Measurements from ENCODE around the gene SPRY4.
"Not testable (repeated sequence)": the region's sequence is repeated elsewhere in the genome, so short reads cannot be mapped to it uniquely, and the experiment has no call there.

SPRY4 gene

GRCh38 chr5:142315096-142315900 lies 9.5 kb downstream of the SPRY4 start:
- no peak for DNase-seq (ENCODE audit: low spot score)

GRCh38 chr5:142314606-142315005 lies 10.2 kb downstream of the SPRY4 start:
- DNase-seq (ENCODE audit: low spot score), result no peak

DNA sequence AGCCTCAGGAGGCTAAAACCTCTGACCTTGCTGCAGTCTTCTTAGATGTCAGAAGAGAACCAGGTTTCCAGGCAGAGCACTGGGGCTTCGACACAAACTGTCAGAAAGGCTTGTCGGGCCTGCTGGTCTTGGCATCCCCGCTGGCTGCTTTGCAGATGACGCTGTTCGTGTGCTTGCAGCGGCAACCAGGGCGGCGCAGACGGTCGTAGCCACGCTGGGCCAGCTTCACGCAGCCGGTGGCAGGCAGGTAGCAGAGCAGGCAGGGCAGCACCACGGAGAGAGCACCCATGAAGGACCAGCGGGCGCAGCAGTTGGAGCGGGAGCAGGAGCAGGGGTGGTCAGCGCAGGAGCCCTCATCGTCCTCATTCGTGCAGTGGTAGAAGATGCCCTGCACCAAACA lies 10.7 kb downstream of the SPRY4 start:
- DNase-seq (ENCODE audit: low spot score), result no peak

- DNase-seq (ENCODE audit: low spot score), result peak; percentile 43
Observed at GRCh38 chr5:142313682-142314081, 11.1 kb downstream of the SPRY4 start.

GRCh38 chr5:142313275-142313674 lies 11.5 kb downstream of the SPRY4 start:
- no peak for DNase-seq (ENCODE audit: low spot score)

DNA sequence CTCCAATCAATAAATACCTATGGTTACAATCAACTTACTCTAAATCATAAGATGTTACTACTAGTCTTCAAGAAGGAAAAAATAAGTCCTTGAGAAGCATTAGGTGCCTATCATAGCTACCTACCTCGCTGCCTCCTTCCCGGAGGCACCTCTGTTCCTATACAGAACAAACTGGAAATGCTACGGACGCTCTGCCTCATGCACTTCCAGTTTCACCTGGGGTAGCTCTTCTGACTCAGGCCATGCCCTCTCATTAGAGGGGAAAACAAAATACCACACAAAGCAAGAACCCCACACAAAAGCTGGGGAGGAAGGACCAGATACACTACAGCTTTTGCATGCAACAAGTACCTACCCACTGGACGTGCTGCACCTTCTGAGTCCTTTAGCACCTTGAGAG lies 12.4 kb downstream of the SPRY4 start:
- no peak for DNase-seq (ENCODE audit: low spot score)

GRCh38 chr5:142311725-142312124 lies 13.1 kb downstream of the SPRY4 start:
- DNase-seq (ENCODE audit: low spot score), result no peak

- DNase-seq (ENCODE audit: low spot score), result no peak
Observed at GRCh38 chr5:142310803-142311202, 14.0 kb downstream of the SPRY4 start.

GRCh38 chr5:142309747-142310318 lies 15.0 kb downstream of the SPRY4 start:
- DNase-seq (ENCODE audit: low spot score), result no peak

DNA sequence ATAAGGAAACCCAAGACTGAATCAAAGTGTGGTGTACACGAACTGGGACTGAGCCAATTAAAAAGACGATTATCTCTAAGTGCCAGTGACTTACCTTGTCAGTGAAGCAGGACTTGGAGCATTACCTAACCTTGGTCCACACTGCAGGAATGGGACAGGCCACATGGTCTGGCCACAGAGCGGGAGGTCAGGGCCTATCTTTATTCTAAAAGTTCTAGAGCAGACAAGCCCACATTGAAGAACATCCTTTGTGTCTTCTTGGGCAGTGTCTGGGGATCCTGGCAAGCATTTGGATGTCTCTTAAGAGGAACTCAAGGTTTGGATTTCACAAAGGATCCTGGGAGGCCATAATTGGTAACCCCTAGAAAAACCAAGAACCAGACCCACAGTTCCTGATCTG lies 16.5 kb downstream of the SPRY4 start:
- DNase-seq (ENCODE audit: low spot score), result no peak

- no peak for DNase-seq (ENCODE audit: low spot score)
Observed at GRCh38 chr5:142307146-142307890, 17.5 kb downstream of the SPRY4 start.

DNA sequence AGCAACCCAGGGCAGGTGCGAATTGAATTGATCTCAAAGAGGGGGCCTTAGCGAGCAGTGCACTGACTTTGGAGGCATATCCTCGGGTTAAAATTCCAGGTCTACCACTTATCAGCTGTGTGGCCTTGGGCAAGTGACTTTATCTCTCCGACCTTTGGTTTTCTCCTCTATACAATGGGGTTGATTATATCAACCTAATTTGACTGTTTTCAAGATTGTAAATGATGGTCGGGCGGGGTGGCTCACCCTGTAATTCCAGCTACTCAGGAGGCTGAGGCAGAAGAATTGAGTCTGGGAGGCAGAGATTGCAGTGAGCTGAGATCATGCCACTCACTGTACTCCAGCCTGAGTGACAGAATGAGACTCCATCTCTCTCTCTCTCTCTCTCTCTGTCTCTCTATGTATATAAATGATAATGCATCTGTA lies 18.7 kb downstream of the SPRY4 start:
- DNase-seq (ENCODE audit: low spot score), result no peak

GRCh38 chr5:142305211-142305610 lies 19.6 kb downstream of the SPRY4 start:
- no peak for DNase-seq (ENCODE audit: low spot score)

- no peak for DNase-seq (ENCODE audit: low spot score)
Observed at GRCh38 chr5:142304013-142304701, 20.7 kb downstream of the SPRY4 start.

- peak; percentile 22 for DNase-seq (ENCODE audit: low spot score)
Observed at GRCh38 chr5:142303565-142303964, 21.3 kb downstream of the SPRY4 start.

DNA sequence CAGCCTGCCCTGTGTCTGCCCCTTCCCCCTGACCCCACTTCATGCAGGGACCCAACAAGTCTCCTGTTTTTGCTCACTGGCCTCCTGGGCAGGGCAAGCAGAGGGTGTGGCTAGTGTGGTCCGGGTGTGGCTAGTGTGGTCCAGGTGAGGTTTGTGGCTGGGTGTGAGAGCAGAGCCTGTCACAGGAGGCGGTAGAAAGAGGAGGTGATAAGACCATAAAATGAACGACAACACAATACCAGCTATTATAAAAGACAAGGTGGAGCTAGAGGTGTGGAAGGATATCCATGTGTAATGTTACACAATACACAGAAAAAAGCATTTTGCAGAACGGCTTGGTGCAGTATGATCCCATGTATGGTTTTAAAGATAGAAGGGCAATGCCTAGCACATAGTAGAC lies 23.3 kb downstream of the SPRY4 start:
- no peak for DNase-seq (ENCODE audit: low spot score)

DNA sequence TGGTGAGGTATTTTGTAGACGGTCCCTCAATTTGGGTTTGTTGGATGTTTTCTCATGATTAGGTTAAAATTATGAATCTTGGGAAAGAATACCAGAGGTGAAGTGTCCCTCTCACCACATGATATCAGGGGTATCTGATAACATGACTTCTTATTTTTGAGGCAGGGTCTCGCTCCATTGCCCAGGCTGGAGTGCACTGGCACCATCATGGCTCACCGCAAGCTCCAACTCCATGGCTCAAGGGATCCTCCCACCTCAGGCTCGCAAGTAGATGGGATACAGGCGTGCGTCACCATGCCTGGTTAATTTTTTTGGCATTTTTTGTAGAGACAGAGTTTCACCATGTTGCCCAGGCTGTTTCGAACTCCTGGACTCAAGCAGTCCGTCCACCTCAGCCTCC lies 24.1 kb downstream of the SPRY4 start:
- no peak for DNase-seq (ENCODE audit: low spot score)

DNA sequence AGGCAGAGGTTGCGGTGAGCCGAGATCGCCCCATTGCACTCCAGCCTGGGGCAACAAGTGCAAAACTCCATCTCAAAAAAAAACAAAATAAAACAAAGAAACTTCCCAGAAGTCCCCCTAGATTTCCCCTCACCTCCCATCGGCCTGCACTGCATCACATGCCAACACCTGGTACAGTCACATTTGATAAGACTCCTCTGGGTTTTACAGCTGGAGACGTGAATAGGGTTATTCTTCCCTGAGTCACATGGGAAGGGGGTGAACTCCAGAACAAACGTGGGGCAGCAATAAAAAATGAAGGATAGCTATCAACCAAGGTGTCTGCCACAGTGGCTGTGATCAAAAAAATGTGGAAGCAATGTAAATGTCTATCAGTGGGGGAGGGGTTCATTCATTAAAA lies 26.0 kb downstream of the SPRY4 start:
- no peak for DNase-seq (ENCODE audit: low spot score)

- not testable (repeated sequence) for DNase-seq (ENCODE audit: low spot score)
Observed at GRCh38 chr5:142297786-142298185, 27.0 kb downstream of the SPRY4 start.

GRCh38 chr5:142296914-142297417 lies 27.9 kb downstream of the SPRY4 start:
- DNase-seq (ENCODE audit: low spot score), result peak; percentile 31

GRCh38 chr5:142295960-142296860 lies 28.6 kb downstream of the SPRY4 start:
- DNase-seq (ENCODE audit: low spot score), result no peak
